Hepatocyte (in vitro differentiated cells): ENCODE data around the gene EGFL7.

ENCODE experiments used
- CTCF ChIP-seq: fragments of 200-600 bp; sonication (generic); IDR thresholded peaks from 2 replicates; pipeline ENCODE4 v1.5.1; 2016; ENCODE audit warnings: antibody characterized with exemption, mild to moderate bottlenecking; ENCODE audit not compliant: poor library complexity
- EZH2 ChIP-seq: fragments of 200-600 bp; sonication (generic); IDR thresholded peaks from 2 replicates; pipeline ENCODE4 v1.6.1; 2016; ENCODE audit warnings: antibody characterized with exemption, mild to moderate bottlenecking, borderline replicate concordance

- TF ChIP-seq EZH2, result no peak
- no peak for TF ChIP-seq CTCF
Measured at GRCh38 chr9:136662326-136662655, 425 bp upstream of the EGFL7 start.
